GM12801 (cell line): ENCODE measurements around the gene TENM4.

Experiments
- CTCF ChIP-seq: IDR thresholded peaks from one replicate; pipeline ENCODE4 v1.5.1; 2011; ENCODE audit warnings: control low read depth; ENCODE audit not compliant: insufficient read length; ENCODE audit errors: extremely low read depth

Gene TENM4

GRCh38 chr11:78654071-78654470 is 786.8 kb downstream of the TENM4 start:
- no peak for TF ChIP-seq CTCF

GRCh38 chr11:78653294-78653909 is 787.4 kb downstream of the TENM4 start:
- TF ChIP-seq CTCF, result no peak

- TF ChIP-seq CTCF, result no peak
Observed at GRCh38 chr11:78652843-78653239, 788.0 kb downstream of the TENM4 start.

- TF ChIP-seq CTCF, result no peak
Observed at GRCh38 chr11:78651923-78652842, 788.6 kb downstream of the TENM4 start.

- TF ChIP-seq CTCF, result no peak
Observed at GRCh38 chr11:78651136-78651775, 789.6 kb downstream of the TENM4 start.

- TF ChIP-seq CTCF, result no peak
Observed at GRCh38 chr11:78649361-78650215, 791.2 kb downstream of the TENM4 start.
